ENCODE measurements around the gene FBXW8.

- TF ChIP-seq CTCF (IDR thresholded peaks at IDR 0.05) (no peak), POLR2A (IDR thresholded peaks at IDR 0.05) (no peak)
Observed at GRCh38 chr12:117073611-117074010, 162.9 kb downstream of the FBXW8 start.

All from thyroid gland (tissue), 4 donors.